ENCODE data around the gene MMP15.
"Not testable (repeated sequence)": the region's sequence is repeated elsewhere in the genome, so short reads cannot be mapped to it uniquely, and the experiment has no call there.

Gene MMP15

DNA sequence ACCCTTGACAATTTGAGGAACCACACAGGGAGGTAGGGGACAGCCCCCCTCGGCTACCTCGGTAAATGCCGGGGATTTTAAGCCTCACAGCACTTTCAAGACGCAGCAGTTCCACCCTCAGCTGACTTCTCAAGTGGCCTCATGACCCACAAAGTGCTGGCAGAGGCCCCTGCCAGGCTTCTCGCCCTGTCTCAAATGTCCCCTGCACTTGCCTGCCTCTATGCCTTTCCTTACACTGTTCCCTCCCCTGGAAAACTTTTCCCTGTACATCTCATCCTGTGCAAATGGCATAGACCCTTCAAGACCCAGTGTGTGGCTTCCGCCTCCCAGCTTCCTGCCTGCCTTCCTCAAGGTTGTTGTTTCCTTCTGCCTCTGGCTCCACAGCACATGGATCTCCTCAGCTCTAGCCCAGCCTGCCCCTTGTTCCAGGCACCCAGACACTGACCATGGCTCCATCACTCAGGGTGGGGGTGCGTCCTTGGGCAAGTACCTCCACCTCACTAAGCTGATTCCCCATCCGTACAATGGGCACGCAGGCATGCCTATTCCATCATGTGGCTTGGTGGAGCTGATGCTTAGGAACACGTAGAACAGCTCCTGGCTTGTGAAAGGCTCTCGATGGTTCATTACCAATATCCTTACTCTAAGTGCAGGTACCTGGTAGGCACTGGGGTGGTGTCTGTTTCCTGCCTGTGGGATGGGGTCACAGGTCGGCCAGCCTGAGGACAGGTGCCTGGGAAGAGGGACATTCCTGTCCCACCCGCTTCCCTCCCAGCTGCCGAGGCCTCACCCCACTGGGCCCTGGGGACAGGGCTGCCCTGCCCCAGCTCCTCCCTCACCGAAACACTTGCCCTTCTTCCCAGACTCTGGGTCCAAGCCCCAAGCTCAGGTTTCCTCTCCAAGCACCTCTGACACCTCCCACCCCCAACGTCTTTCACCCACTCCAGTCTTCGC, 24.0 kb downstream of the MMP15 start:
- no peak for DNase-seq (ENCODE audit: low read depth, low spot score)

GRCh38 chr16:58051296-58051695, 25.7 kb downstream of the MMP15 start:
- DNase-seq (ENCODE audit: low read depth, low spot score): no peak

DNA sequence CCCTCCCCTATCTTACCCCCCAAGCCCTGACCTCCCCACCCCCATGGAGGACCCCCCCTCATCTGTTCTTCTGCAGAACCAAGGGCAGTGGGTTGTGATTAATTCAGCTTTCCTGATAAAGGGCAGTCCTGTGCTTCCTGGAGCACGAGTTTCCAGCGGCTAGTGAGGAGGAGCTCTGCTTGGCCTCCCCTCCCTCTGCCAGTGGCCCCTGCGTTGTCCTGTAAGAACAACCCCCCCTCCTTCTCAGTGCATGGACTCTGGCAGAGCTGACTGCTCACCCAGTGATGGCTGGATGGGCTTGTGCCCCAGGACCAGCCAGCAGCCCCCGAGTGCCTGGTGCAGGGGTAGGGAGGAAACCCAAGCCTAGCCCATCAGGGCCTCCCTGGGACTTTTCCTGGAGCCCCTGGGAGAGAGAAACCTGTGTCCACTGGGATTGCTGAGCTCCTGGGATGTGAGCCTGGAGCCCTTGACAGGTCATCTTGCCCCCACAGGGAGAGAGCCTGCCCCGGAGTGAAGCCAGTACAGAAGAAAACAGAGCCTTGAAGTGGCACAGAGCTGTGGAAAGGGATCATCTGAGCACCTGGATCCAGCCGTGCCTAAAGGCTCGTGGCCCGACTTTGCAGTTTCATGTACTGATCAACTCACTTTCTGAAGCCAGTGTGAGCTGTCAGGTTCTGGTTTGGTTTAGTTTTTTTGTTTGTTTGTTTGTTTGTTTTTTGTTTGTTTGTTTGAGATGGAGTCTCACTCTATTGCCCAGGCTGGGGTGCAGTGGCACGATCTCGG, 26.5 kb downstream of the MMP15 start:
- no peak for DNase-seq (ENCODE audit: low read depth, low spot score)

DNA sequence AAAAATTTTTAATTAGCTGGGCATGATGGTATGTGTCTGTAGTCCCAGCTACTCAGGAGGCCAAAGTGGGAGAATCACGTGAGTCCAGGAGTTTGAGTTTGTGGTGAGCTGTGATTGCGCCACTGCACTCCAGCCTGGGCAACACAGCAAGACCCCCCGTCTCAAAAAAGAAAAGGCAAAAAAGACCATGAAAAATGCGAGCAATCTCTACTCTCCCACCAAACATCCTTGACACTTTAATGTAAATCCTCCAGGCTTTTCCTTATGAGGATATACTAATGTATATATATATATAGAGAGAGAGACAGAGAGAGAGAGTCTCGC, 28.1 kb downstream of the MMP15 start:
- DNase-seq (ENCODE audit: low read depth, low spot score): no peak

DNA sequence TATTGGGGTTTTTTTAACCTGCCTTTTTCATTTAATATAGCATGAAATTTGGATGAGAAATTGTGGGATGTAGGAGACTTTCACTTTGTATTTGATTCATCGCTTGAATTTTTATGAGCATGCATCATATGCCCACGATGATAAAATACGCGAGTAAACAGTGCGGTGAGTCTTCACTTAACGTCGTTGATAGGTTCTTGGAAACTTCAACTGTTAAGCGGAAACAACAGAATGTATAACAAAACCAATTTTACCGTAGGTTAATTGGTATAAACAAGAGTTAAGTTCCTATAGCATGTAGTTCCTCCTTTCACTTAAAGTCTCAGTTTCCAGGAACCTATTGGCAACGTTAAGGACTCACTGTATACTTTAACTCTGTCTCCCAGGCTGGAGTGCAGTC, 28.7 kb downstream of the MMP15 start:
- DNase-seq (ENCODE audit: low read depth, low spot score): no peak

DNA sequence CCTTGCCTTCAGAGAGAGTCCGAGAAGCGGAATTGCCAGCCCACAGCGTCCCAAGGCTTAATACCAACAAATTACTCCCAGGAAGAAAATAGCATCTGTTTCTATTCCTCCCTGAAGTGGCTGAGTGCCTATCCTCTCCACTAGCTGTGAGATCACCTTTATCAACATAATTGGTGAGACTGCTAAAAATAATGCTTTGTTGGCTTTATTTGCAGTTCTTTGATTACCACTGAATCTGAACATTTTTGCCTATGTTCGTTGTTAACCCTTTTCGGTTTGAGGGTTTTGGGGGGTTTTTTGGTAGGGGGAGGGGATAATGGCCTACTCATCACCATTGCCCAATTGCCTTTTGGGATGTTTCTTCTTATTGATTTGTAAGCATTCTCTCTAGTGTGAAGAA, 31.0 kb downstream of the MMP15 start:
- DNase-seq (ENCODE audit: low read depth, low spot score): no peak

DNA sequence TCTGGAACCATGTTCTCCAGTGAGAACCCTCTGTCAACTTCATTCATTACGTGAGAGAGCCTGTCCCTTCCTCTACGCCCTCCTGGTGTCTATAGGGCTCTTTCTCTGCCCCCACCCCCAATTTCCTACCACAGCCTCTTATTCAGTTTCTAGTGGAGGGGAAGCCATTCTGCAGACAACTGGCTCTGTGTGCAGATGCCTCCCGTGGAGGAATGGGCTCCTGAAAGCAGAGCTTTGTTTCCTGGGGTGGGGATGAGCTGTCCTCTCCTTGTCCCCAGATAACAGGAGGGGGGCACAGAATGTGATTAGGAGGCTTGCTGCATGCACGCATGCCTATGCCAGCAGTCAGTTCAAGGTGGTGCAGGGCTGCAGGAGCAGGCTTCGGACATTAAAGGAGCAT, 31.6 kb downstream of the MMP15 start:
- DNase-seq (ENCODE audit: low read depth, low spot score): no peak

DNA sequence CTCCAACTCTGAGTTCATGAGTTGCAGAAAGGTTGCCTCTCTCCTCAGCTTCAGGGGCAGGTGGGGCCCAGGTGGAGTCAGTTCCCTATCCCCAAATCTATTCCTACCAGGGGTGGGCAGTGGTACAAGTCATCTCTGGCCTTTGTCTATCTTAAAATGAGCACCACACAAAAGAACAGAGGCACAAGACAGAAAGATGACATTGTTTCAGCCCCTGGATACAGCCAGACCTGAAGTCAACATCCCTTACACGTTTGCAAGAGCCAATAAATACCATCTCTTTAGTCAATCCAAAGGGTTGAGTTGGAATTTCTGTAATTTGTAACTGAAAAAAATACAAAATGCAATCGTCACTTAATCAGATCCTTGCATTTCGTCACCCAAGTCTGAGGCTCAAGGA, 32.2 kb downstream of the MMP15 start:
- DNase-seq (ENCODE audit: low read depth, low spot score): no peak

DNA sequence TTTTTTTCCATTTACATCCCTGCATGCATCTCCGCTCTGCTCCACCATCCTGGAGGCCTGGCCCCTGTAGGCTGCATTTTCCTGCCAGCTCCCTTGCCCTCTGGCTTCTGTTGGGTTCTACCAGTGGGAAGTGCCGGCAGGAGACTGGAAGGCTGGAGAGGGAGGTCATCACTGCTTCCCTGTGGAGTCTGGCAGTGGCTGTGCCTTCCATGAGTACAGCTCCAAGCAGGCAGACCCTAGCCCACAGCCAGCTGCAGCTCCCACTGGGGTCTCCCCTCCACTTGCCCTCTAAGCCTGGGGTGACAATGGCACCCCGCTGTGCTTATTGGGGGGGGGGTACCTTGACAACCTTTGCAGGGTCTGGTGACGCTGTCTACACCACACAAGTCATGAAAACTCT, 37.3 kb downstream of the MMP15 start:
- DNase-seq (ENCODE audit: low read depth, low spot score): no peak

GRCh38 chr16:58063377-58064076, 38.0 kb downstream of the MMP15 start:
- DNase-seq (ENCODE audit: low read depth, low spot score): no peak

GRCh38 chr16:58070585-58070984, 45.0 kb downstream of the MMP15 start:
- DNase-seq (ENCODE audit: low read depth, low spot score): no peak

GRCh38 chr16:58072134-58072533, 46.6 kb downstream of the MMP15 start:
- not testable (repeated sequence) for DNase-seq (ENCODE audit: low read depth, low spot score)

DNA sequence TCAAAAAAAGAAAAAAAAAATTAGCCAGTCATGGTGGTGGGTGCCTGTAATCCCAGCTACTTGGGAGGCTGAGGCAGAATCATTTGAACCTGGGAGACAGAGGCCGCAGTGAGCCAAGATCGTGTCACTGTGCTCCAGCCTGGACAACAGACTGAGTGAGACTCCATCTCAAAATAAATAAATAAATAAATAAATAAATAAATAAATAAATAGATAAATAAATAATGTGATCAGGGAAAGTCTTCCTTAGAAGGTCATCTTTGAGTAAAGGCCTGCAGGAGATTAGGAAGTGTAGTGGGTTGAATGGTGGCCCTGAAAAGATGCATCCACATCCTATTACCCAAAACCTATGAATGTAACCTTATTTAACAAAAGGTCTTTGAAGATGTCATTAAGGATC, 47.5 kb downstream of the MMP15 start:
- DNase-seq (ENCODE audit: low read depth, low spot score): not testable (repeated sequence)

DNA sequence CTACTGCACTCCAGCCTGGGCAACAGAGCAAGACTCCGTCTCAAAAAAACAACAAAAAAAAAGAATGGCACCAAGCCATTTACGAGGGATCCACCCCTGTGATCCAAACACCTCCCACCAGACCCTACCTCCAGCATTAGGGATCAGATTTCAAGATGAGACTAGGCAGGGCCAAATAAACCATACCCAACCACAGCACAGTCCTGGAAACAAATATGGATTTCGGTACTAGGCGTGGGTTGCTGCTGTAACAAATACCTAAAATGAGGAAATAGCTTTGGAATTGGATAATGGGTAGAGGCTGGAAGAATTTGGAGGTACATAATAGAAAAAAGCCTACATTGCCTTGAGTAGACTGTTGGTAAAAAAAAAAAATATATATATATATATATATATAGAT, 49.1 kb downstream of the MMP15 start:
- no peak for DNase-seq (ENCODE audit: low read depth, low spot score)

DNA sequence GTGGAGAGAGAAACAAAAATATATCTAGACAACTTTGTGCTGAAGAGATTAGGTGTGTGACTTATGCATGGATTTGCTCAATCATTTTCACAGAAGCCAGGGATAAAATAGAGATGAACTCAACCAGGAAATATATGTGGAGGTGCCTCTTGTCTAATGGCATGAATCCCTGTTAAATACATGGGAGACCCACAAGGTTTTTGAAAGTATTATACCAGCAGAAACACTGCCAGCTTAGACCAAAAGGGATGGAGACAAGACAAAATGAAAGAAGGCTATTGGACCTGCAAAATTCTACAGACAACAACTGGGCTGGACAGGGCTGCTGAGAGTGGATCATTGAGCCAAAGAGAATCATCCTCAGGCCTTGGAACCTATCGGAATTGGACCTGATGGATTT, 51.0 kb downstream of the MMP15 start:
- no peak for DNase-seq (ENCODE audit: low read depth, low spot score)

DNA sequence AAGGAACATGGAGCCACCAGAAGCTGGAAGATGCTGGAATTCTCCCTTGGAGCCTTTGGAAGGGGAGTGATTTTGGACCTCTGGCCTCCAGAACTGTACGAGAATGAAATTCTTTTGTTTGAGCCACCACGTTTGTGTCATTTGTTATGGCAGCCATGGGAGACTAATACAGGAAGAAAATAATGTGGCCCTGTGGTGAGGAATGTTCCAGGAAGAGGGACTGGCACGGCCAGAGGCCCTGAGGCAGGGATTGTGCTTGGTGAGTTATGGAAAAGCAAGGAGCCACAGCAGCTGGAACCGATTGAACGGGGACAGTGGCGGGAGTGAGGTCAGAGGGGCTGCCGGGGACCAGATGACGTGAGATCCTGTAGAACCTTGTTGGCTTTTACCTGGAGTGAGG, 52.2 kb downstream of the MMP15 start:
- DNase-seq (ENCODE audit: low read depth, low spot score): no peak

GRCh38 chr16:58080657-58081056, 55.1 kb downstream of the MMP15 start:
- not testable (repeated sequence) for DNase-seq (ENCODE audit: low read depth, low spot score)

DNA sequence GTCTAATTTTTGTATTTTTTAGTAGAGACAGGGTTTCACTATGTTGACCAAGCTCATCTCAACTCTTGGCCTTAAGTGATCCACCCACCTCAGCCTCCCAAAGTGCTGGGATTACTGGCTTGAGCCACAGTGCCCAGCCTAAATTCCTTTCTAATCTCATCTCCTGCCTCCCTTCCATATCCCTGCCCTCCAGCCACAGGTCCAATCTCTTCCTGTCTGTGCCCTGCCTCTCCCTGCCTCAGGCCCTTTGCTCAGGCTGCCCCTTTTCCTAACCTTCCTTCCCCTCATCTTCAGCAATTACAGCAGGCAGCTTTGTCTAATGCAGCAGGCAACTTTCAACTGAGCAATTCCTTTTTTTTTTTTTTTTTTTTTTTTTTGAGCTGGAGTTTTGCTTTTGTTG, 56.8 kb downstream of the MMP15 start:
- no peak for DNase-seq (ENCODE audit: low read depth, low spot score)

- DNase-seq (ENCODE audit: low read depth, low spot score): no peak
Measured at GRCh38 chr16:58084635-58085034, 59.1 kb downstream of the MMP15 start.

- DNase-seq (ENCODE audit: low read depth, low spot score): no peak
Measured at GRCh38 chr16:58085171-58085570, 59.6 kb downstream of the MMP15 start.

GRCh38 chr16:58085584-58086251, 60.2 kb downstream of the MMP15 start:
- no peak for DNase-seq (ENCODE audit: low read depth, low spot score)

Data from iPS DF 19.7 (cell line).